GM12878 (cell line): ENCODE results near the gene COBLL1. TPM values are rescaled to one million over a fixed set of nuclear protein-coding genes. Genes with fewer than 3 reads are reported as not detected.

Experiments used
- ATAC-seq: fragments of 200-7000 bp; cut with Tn5 transposase; 3 replicates; pipeline ENCODE4 v1.9.1; 2020; ENCODE audit warnings: mild to moderate bottlenecking, moderate library complexity
- BruUV-seq: library from RNA; stranded (reverse); fragments of 400-500 nt; replicated peaks from 2 replicates; lab custom pipeline; 2021; lab: Mats Ljungman, UMichigan
- CTCF ChIA-PET: fragments of 300-600 bp; sonication (Branson Sonifier 250); formaldehyde crosslinking; extraction: SDS; loops from one replicate; lab custom pipeline; 2021; ENCODE audit warnings: inconsistent platforms; lab: Yijun Ruan, JAX
- POLR2A ChIA-PET: fragments of 350-600 bp; formaldehyde crosslinking; extraction: SDS; loops from one replicate; lab custom pipeline; 2021; ENCODE audit warnings: inconsistent platforms; lab: Charles Lee
- RAD21 ChIA-PET: fragments of 300-600 bp; sonication (Branson Sonifier 250); formaldehyde crosslinking; loops from one replicate; lab custom pipeline; 2023; ENCODE audit warnings: antibody characterized with exemption; ENCODE audit not compliant: unreplicated experiment; lab: Charles Lee
- SMC1A ChIA-PET: fragments of 300-600 bp; sonication (Branson Sonifier 250); formaldehyde crosslinking; loops from one replicate; lab custom pipeline; 2023; ENCODE audit not compliant: unreplicated experiment, uncharacterized antibody; lab: Charles Lee
- DNase-seq: peaks from one replicate; pipeline ENCODE4 v3.0.0-alpha.2; 2011; ENCODE audit warnings: low read depth, low spot score
- FAIRE-seq: peaks from 3 replicates; lab custom pipeline; 2011; peaks lifted over from hg19 to GRCh38; lab: Jason Lieb, UNC
- H2AFZ ChIP-seq: 2 replicates; pipeline ENCODE4 v1.6.0; 2011; ENCODE audit warnings: low read depth, low read length, control low read depth; ENCODE audit not compliant: control insufficient read depth
- H3K27ac ChIP-seq: 2 replicates; pipeline ENCODE4 v1.5.1; 2011; ENCODE audit warnings: control low read depth; ENCODE audit not compliant: control insufficient read depth, insufficient read depth
- H3K27me3 ChIP-seq, 2 experiments: replicated peaks in 1 of 2; 2 replicates each; pipeline versions ENCODE4 v1.6.0 to v1.6.1; 2011; ENCODE audit warnings: low read length in 1 of 2; ENCODE audit not compliant: control insufficient read depth in 2 of 2, insufficient read depth in 2 of 2
- H3K36me3 ChIP-seq, 2 experiments: 2 replicates each; pipeline ENCODE4 v1.5.1; 2011; ENCODE audit warnings: low read length in 1 of 2; ENCODE audit not compliant: control insufficient read depth in 2 of 2, insufficient read depth in 2 of 2
- H3K4me1 ChIP-seq: 2 replicates; pipeline ENCODE4 v1.6.1; 2011; ENCODE audit warnings: mild to moderate bottlenecking, low read length, moderate library complexity, mixed read lengths; ENCODE audit not compliant: control insufficient read depth, insufficient read depth
- H3K4me2 ChIP-seq: 2 replicates; pipeline ENCODE4 v1.6.0; 2011; ENCODE audit warnings: control low read depth; ENCODE audit not compliant: control insufficient read depth, insufficient read depth
- H3K4me3 ChIP-seq: fragments of 200-600 bp; sonication (generic); 2 replicates; pipeline ENCODE4 v1.5.1; 2016
- H3K79me2 ChIP-seq: 2 replicates; pipeline ENCODE4 v1.6.0; 2011; ENCODE audit warnings: low read length; ENCODE audit not compliant: control insufficient read depth, insufficient read depth
- H3K9ac ChIP-seq: 2 replicates; pipeline ENCODE4 v1.8.0; 2011; ENCODE audit warnings: low read length, control low read depth, mixed read lengths; ENCODE audit not compliant: control insufficient read depth, insufficient read depth
- H3K9me3 ChIP-seq: replicated peaks from 3 replicates; pipeline ENCODE4 v1.5.1; 2011; ENCODE audit warnings: mild to moderate bottlenecking, low read length; ENCODE audit not compliant: control insufficient read depth, insufficient read depth
- H4K20me1 ChIP-seq: 2 replicates; pipeline ENCODE4 v1.6.0; 2011; ENCODE audit not compliant: control insufficient read depth, insufficient read depth
- BRCA1 ChIP-seq: IDR thresholded peaks from 2 replicates; pipeline ENCODE4 v1.6.1; 2011; ENCODE audit warnings: low read depth, low read length, improper control_type of control experiment
- CUX1 ChIP-seq: IDR thresholded peaks from 2 replicates; pipeline ENCODE4 v1.6.1; 2012; ENCODE audit warnings: improper control_type of control experiment, low read depth, low read length; ENCODE audit not compliant: insufficient replicate concordance
- EED ChIP-seq: sonication (generic); IDR thresholded peaks from 2 replicates; pipeline ENCODE4 v1.6.1; 2016; ENCODE audit warnings: antibody characterized with exemption, low read depth
- EGR1 ChIP-seq, 2 experiments: IDR thresholded peaks; 1 replicate in 1 of 2; 2 replicates in 1 of 2; pipeline ENCODE4 v1.6.1; 2011 to 2012; ENCODE audit warnings: low read depth in 2 of 2, low read length in 2 of 2, borderline replicate concordance in 1 of 2, mild to moderate bottlenecking in 1 of 2, moderate library complexity in 1 of 2
- ESRRA ChIP-seq: IDR thresholded peaks from 2 replicates; pipeline ENCODE4 v1.6.1; 2012; ENCODE audit warnings: mild to moderate bottlenecking, low read length, improper control_type of control experiment
- MXI1 ChIP-seq: fragments of 150-350 bp; IDR thresholded peaks from 2 replicates; pipeline ENCODE4 v1.6.1; 2011; ENCODE audit warnings: low read depth, mild to moderate bottlenecking, inconsistent platforms, low read length, improper control_type of control experiment
- PKNOX1 ChIP-seq: fragments of 450-650 bp; IDR thresholded peaks from 2 replicates; pipeline ENCODE4 v1.6.1; 2016; ENCODE audit warnings: mild to moderate bottlenecking
- PRDM15 ChIP-seq: fragments of 450-650 bp; formaldehyde crosslinking; IDR thresholded peaks from 2 replicates; pipeline ENCODE4 v1.4.0; 2020; ENCODE audit warnings: mild to moderate bottlenecking, moderate library complexity
- SMAD1 ChIP-seq: fragments of 450-650 bp; IDR thresholded peaks from 2 replicates; pipeline ENCODE4 v1.6.1; 2018; ENCODE audit warnings: mild to moderate bottlenecking, low read depth; ENCODE audit not compliant: partially characterized antibody
- USF1 ChIP-seq: IDR thresholded peaks from 2 replicates; pipeline ENCODE4 v1.6.1; 2011; ENCODE audit warnings: borderline replicate concordance, low read depth, mild to moderate bottlenecking, moderate library complexity, mixed read lengths, low read length; ENCODE audit not compliant: insufficient read depth; ENCODE audit errors: extremely low read length
- ZNF384 ChIP-seq: IDR thresholded peaks from 2 replicates; pipeline ENCODE4 v1.6.1; 2012; ENCODE audit warnings: low read depth, mild to moderate bottlenecking, low read length, improper control_type of control experiment, borderline replicate concordance
- WGBS: methylation state at CpG from one replicate; pipeline ENCODE4 v1.1.6; 2016; ENCODE audit warnings: low lambda C conversion rate; ENCODE audit not compliant: insufficient replicate concordance, insufficient coverage; ENCODE audit errors: missing lambda C conversion rate; 5-methylcytosine and 5-hydroxymethylcytosine counted together
- in situ Hi-C: fragments of 300-500 bp; cut with MboI; formaldehyde crosslinking; loops from 9 replicates; pipeline ENCODE4 v1.14.3; 2018; ENCODE audit warnings: mixed read lengths
- intact Hi-C: fragments of 100-400 bp; cut with micrococcal nuclease; formaldehyde crosslinking; loops from one replicate; pipeline ENCODE4 v1.14.2; 2022; ENCODE audit not compliant: unreplicated experiment
- polyA plus RNA-seq, 11 experiments: library from polyadenylated mRNA; depleted of rRNA in 4 of 11; unstranded in 6 of 11; stranded (reverse) in 5 of 11; fragments of >200 nt; fragmentation: Nextera tagmentation in 4 of 11; fragmentation: Illumina TruSeq in 1 of 11; extraction: Ambion mirVana in 4 of 11; extraction: Trizol in 1 of 11; gene quantifications; 1 replicate in 1 of 11; 2 replicates in 10 of 11; pipeline versions ENCODE4 v1.2.1 to v1.2.3, GENCODE V29; 2011 to 2016; ENCODE audit warnings: inconsistent platforms in 2 of 11, missing spikeins in 2 of 11, low read depth in 1 of 11
- total RNA-seq, 4 experiments: library from RNA; depleted of rRNA in 3 of 4; stranded (reverse); fragments of >200 nt in 3 of 4; fragmentation: Illumina TruSeq in 1 of 4; extraction: Trizol in 1 of 4; gene quantifications; 2 replicates each; pipeline versions ENCODE4 v1.2.1 to v1.2.3, GENCODE V29; 2013 to 2021

COBLL1 gene
- total and polyA plus RNA-seq, 10 of the 15 experiments (the other 5 are each of a cell fraction or from before 2014, with no cell fraction given), result 0.46 TPM; not detected in 9

DNA sequence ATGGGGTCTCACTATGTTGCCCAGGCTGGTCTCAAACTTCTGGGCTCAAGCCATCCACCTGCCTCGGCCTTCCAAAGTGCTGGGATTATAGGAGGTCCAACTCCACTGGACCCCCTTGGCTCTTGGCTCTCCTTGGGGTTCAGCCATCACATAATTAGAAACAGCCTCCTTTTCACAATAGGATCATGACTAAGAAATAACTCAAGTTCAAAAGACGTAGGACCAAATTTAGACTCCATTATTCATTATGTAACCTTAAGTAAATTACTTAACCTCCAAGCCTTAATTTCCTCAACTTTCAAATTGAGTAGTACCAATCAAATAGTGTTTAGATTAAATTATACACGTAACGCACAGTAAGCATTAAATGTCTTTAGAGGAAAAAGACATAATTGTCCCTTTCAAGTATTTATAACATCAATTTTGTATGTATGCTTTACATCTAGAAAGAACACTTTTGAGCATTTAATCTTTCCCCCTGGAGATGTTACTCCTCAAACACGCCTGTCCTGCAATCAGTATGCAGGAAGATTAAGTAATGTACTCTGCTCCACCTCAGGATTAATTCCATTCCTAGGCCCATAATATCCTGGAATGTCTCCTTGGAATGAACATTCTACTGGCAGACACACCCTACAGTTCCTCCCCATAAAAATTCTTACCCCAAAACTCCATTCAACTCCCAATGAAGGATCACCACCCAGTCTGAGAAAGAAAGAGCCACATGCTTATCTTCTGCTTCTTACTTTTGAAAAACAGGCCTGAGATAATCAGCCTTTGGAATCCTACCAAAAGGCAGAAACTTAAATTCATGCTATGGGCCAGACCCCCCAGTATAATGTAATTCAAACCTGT lies 49.1 kb downstream of the COBLL1 start:
- DNase-seq, result no peak
- 15% methylated on average over 5 of the region's 5 CpGs for WGBS
- Histone ChIP-seq H3K27me3 (no peaks in the 10 kb centered on the region; a peak in 1 of 4 replicates), H2AFZ (no peak overlapping the region), H3K79me2 (no peaks in the 10 kb centered on the region), H3K27ac (no peak overlapping the region), H4K20me1 (no peaks in the 10 kb centered on the region), H3K4me2 (no peak overlapping the region), H3K4me3 (no peak overlapping the region), H3K36me3 (no peaks in the 10 kb centered on the region), H3K9me3 (no peaks in the 10 kb centered on the region), H3K9ac (no peak overlapping the region), H3K4me1 (no peaks in the 10 kb centered on the region)
- ATAC-seq, result no peak
- intact Hi-C loops, result no loop called here
- ChIA-PET RAD21 (no interaction called here), POLR2A (no interaction called here), CTCF (no interaction called here), SMC1A (no interaction called here)
- in situ Hi-C loops, result no loop called here
- FAIRE-seq, result no peak
- no TSS peak for BruUV-seq
- no peak for TF ChIP-seq ZNF384
- TF ChIP-seq BRCA1, result no peak
- no peak for TF ChIP-seq USF1
- no peak for TF ChIP-seq SMAD1
- TF ChIP-seq PRDM15 (CRISPR knock-in tag), result no peak
- no peak for TF ChIP-seq CUX1
- no peak for TF ChIP-seq EED
- no peak for TF ChIP-seq PKNOX1
- no peak for TF ChIP-seq MXI1
- no peak for TF ChIP-seq ESRRA
- TF ChIP-seq EGR1 (IDR thresholded peaks at IDR 0.05; ENCODE audit: borderline replicate concordance in 1 of 2, low read depth in 2 of 2, low read length in 2 of 2), result no peak
